ENCODE measurements around the gene ITGA11.

ITGA11 gene

GRCh38 chr15:68447976-68448755 is 16.2 kb upstream of the ITGA11 start:
- no peak for DNase-seq (ENCODE audit: low read depth)

GRCh38 chr15:68447209-68447608 is 15.2 kb upstream of the ITGA11 start:
- no peak for DNase-seq (ENCODE audit: low read depth)

- no peak for DNase-seq (ENCODE audit: low read depth)
Measured at GRCh38 chr15:68445351-68445750, 13.4 kb upstream of the ITGA11 start.

- no peak for DNase-seq (ENCODE audit: low read depth)
Measured at GRCh38 chr15:68444336-68444735, 12.4 kb upstream of the ITGA11 start.

- no peak for DNase-seq (ENCODE audit: low read depth)
Measured at GRCh38 chr15:68442903-68443302, 10.9 kb upstream of the ITGA11 start.

DNA sequence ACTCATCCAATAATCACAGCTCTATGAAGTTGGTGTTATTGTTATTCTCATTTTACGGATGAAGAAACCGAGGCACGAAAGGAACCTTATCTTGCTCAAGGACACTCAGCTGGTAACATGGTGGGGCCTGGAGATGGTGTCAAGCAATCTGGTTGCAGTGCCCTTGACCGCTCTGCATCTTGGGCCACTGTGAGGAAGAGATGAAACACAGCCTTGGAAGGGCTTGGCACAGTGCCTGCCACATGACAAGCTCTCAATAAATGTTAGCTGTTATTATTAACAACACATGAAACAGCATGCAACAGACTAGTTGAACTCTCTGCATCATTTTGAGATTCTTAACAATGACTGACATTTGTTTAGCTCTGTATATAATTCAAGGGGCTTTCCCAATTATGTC is 10.1 kb upstream of the ITGA11 start:
- DNase-seq (ENCODE audit: low read depth): no peak

DNA sequence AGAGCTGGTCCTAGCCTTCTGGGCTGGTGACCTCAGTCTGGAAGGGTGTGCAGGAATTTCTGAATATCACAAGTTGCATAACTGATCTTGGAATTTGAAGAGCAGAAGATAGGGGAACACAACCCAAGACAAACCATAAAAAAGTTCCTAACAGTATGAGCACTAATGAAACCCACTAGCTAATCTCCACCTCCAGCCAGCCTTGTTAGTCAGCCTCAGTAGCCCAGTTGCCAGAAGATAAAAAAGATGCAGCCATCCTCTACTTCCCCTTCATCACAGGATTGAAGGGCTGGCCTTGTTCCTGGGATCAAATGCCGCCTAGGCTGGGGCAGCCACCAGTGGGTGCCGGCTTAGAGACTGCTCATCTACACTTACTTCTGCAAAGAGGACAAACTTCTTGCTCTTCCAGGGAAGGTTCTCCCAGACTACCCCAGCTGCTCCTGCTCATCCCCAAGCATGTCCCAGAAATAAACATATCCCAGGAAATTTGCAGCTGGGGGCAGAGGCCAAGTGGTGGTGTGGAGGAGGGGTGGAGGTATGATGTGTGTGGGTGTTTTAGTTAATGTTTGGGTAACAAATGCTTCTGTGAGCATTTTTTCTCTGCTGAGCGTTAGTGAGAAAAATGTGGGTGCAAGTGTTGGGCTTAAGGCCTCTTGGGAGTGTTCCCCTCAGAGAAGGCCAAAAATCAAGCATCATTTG is 9.2 kb upstream of the ITGA11 start:
- DNase-seq (ENCODE audit: low read depth): no peak

GRCh38 chr15:68440136-68440535 is 8.2 kb upstream of the ITGA11 start:
- no peak for DNase-seq (ENCODE audit: low read depth)

DNA sequence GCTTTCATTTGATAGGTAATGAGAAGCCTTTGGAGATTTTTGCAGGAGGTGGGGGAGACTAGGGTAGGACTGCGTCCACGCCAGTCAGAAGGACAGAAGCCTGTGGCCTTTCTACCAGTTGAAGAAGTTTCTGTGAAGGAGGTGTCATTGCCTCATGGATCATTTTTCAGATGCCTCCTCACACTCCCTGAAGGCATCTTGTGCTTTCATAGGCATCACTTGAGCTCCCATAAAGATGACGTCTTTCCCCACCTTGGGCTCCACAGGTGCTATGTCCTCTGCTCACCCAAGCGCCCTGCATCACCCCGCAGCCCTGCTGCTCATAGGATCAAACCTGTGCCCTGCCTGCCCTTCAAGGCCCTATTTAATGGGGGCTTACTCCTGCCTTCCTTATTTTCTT is 7.5 kb upstream of the ITGA11 start:
- no peak for DNase-seq (ENCODE audit: low read depth)

GRCh38 chr15:68436680-68437079 is 4.7 kb upstream of the ITGA11 start:
- no peak for DNase-seq (ENCODE audit: low read depth)

- no peak for DNase-seq (ENCODE audit: low read depth)
Measured at GRCh38 chr15:68435966-68436365, 4.0 kb upstream of the ITGA11 start.

GRCh38 chr15:68434021-68434420 is 2.1 kb upstream of the ITGA11 start:
- DNase-seq (ENCODE audit: low read depth): no peak

GRCh38 chr15:68433551-68433950 is 1.6 kb upstream of the ITGA11 start:
- no peak for DNase-seq (ENCODE audit: low read depth)

DNA sequence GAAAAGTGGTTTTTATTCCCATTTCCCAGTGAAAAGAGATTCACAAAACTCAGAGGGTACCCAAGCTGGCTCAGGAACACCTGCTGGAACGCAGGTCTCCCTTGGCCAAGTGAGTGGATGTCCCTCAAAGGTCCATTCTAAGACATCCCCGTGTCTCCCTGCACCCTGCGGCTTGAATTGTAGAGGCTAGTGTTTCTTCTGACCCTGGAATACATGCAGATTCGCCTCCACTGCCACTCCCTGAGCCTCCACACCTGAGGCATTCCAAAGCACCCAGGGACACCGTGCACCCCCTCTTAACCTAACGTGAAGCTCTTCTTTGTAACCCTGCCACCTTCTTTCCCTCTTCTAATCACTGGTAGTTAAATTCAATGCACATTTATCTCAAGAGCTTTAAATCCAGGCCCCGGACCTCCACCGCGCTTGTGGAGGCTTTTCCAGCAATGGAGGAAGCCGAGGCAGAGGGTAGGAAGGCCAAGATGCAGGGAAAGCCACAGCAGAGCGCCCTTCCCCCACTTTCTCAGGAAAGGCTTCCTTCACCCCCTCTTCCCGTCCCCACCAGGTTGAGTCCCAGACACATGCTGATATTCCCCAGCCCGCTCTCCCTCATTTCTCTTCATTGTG is 590 bp upstream of the ITGA11 start:
- no peak for DNase-seq (ENCODE audit: low read depth)

DNA sequence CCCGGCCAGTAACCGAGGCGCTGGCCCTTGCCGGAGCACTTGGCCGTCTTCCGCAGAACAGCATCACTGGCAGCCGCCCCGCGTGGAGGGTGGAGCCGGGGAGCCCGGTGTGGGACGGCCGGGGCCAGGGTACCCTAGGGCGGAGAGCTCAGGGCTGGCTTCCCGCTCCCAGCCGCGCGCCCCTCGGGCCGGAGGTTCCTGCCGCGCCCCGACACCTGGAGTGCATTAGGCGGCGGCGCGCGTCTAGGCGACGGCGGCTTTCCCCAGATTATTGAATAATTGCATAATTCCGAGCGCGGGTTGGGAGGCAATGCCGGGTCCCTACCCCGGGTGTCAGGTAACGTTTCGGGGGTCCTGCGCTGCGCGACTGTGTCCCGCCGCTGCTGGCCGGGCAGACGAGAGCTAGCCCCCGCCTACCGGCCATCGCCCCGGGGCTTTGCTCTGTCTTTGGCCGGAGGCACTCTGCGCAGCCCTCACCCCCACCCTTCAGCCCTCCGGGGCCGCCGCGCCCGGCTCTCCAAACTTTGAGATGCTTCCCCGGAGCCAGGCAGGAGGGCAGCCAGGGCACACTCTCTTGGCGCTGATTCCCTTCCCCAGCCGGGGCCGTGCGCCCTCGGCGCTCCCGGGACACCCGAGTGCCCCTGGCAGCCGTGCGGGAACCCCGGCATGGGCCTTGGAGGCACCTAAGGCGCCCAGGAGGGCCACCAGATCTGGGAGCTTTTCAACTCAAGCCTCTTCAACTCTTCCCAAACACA is 749 bp downstream of the ITGA11 start:
- no peak for DNase-seq (ENCODE audit: low read depth)

DNA sequence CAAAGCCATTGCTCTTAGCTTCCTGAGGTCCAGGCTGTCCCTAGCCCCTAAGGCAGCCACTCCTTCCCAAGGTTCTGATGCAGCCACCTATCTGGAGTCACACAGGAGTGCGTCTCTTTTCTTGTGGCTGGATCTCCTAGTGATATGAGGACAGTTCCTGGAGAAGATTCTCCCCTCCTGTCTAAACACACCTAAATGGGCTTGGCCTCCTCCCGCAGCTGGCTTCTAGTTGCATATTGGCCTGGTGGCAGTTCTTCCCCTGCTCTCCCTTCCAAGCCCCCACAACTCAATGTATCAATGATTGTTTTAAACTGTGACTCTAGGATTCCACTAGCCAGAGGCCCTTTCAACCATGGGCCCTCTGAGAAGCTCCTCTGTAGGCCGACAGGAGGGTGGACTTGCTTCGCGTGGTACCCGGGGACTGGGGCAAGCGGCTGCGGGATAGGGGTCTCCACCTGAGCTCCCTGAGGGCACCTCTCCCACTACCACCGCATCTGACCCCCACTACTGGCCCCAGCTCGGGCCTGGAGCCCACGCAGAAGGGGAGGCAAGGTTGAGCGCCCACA is 1.4 kb downstream of the ITGA11 start:
- no peak for DNase-seq (ENCODE audit: low read depth)

GRCh38 chr15:68429691-68430470 is 2.1 kb downstream of the ITGA11 start:
- DNase-seq (ENCODE audit: low read depth): no peak

DNA sequence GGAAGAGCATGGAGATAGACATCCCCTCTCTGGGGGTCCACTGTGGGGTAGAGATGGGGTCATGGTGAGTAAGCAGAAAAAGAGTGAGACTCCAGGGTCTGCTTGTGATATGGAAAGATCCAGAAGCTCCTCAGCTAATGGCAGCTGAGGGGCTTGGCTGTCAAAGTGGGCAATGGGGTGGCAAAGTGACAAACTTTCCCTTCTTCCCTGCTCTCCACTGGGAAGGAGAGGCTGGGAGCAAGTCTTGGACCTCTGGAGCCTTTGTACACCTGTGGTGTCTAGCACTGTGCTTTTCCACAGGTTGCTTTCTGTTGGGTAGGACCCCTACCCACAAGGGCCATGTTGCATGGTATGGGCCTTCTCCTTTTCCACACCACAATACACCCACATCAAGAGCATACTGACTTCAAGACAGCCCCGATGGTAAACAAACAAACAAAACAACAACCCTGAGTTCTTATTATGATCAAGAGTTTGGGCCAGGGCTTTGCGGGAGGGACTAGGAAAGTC is 3.5 kb downstream of the ITGA11 start:
- DNase-seq (ENCODE audit: low read depth): no peak

DNA sequence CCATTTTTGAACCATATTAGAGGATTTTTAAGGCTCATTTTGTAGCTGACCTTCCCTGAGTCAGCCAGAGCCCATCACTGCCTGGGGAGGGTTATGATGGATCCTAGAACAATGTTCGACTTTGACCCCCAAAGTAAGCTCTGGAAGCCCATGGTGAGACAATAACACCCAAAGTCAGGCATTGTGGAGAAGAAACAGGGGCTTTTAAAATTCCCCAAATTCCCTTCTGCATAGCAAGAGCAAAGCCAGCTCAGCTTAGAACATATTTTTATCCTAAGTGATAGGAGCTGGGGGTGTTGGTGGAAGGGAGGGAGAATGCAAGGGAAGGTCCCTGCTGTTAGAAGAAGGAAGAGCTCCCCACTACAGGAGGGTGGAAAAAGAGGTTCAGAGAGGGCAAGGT is 4.0 kb downstream of the ITGA11 start:
- DNase-seq (ENCODE audit: low read depth): no peak

- DNase-seq (ENCODE audit: low read depth): no peak
Measured at GRCh38 chr15:68427366-68427765, 4.6 kb downstream of the ITGA11 start.

DNA sequence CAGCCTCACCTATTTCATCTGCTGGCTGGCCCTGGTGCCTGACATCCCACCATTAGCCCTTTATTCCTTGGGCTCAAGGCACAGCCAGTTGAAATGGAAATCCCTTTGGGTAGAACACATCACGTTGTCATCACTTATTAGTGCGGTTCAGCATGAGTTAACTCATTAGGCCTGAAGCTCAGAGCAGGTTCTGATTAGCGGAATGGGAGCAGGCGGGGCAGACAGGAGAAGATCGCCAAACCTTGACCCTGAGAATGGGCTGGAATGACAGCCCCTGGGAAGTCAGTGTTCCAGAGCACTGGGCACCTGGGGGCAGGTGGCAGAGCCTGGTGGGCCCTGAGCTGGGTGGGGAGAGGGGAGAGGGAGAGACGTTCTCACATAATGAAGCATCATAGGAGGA is 5.8 kb downstream of the ITGA11 start:
- DNase-seq (ENCODE audit: low read depth): no peak

All from stimulated activated CD8-positive, alpha-beta memory T cell treated with anti-CD3 and anti-CD28 coated beads, Interleukin-12 subunit alpha, Interleukin-12 subunit beta, amount 100 ng/mL, for 4 hours (primary cell).